Mesothelial cell of epicardium (in vitro differentiated cells): ENCODE measurements around the gene GOLGA1. TPM values are rescaled to one million over a fixed set of nuclear protein-coding genes. Genes with fewer than 3 reads are reported as not detected.
A peak's percentile ranks its signal among the peaks of the same experiment; 100 is the strongest.

ENCODE experiments used
- DNase-seq, 2 experiments: peaks; one replicate each; pipeline ENCODE4 v3.0.0; 2021; ENCODE audit warnings: low spot score in 2 of 2; ENCODE audit not compliant: unreplicated experiment in 2 of 2
- H3K27ac Mint-ChIP-seq: 2 replicates; pipeline ENCODE4 v1.8.0; 2021; ENCODE audit warnings: mixed read lengths
- H3K27me3 Mint-ChIP-seq: 2 replicates; pipeline ENCODE4 v1.8.0; 2021; ENCODE audit warnings: low read depth, mixed read lengths
- H3K36me3 Mint-ChIP-seq: 2 replicates; pipeline ENCODE4 v1.8.0; 2021; ENCODE audit warnings: mixed read lengths
- H3K4me1 Mint-ChIP-seq: 2 replicates; pipeline ENCODE4 v1.8.0; 2021; ENCODE audit warnings: mixed read lengths
- H3K4me3 Mint-ChIP-seq: 2 replicates; pipeline ENCODE4 v1.8.0; 2021; ENCODE audit warnings: mild to moderate bottlenecking, moderate library complexity, mixed read lengths
- H3K9me3 Mint-ChIP-seq: 2 replicates; pipeline ENCODE4 v1.8.0; 2021; ENCODE audit warnings: mixed read lengths
- CTCF ChIP-seq: fragments of 200-600 bp; sonication (generic); IDR thresholded peaks from one replicate; pipeline ENCODE4 v1.5.0; 2021; ENCODE audit warnings: antibody characterized with exemption; ENCODE audit not compliant: unreplicated experiment
- total RNA-seq: library from RNA; stranded (reverse); gene quantifications from 3 replicates; pipeline ENCODE4 v1.2.1, GENCODE V29; 2021

GOLGA1 gene
- total RNA-seq, 1 donor from 2014 or later: 23.6 TPM

- peaks cover 36% of the 10 kb centered on the region for H3K4me1 Mint-ChIP-seq
- DNase-seq: no peak
- H3K4me3 Mint-ChIP-seq: peak overlapping the region; percentile 93
Observed at GRCh38 chr9:124869986-124870560, 70.8 kb downstream of the GOLGA1 start.

GRCh38 chr9:124869466-124869985, 71.4 kb downstream of the GOLGA1 start:
- peaks cover 4% of the 10 kb centered on the region for H3K36me3 Mint-ChIP-seq
- peak in 1 of 2 experiments; percentile 57 for DNase-seq
- peaks cover 36% of the 10 kb centered on the region for H3K4me1 Mint-ChIP-seq

More at GRCh38 chr9:124869986-124870560, 70.8 kb downstream of the GOLGA1 start:
- TF ChIP-seq CTCF: no peak
- Mint-ChIP-seq H3K27ac (peak overlapping the region; percentile 92), H3K9me3 (no peaks in the 10 kb centered on the region), H3K27me3 (no peaks in the 10 kb centered on the region), H3K36me3 (peaks cover 4% of the 10 kb centered on the region)

GRCh38 chr9:124868511-124869465, 72.1 kb downstream of the GOLGA1 start:
- Mint-ChIP-seq H3K27ac (peak overlapping the region; percentile 99), H3K36me3 (peaks cover 4% of the 10 kb centered on the region), H3K4me1 (peaks cover 36% of the 10 kb centered on the region), H3K27me3 (no peaks in the 10 kb centered on the region), H3K4me3 (peak overlapping the region; percentile 93), H3K9me3 (no peaks in the 10 kb centered on the region)
- peak; percentile 84 to 87 for DNase-seq
- no peak for TF ChIP-seq CTCF

More at GRCh38 chr9:124869466-124869985, 71.4 kb downstream of the GOLGA1 start:
- Mint-ChIP-seq H3K27ac (peak overlapping the region; percentile 92), H3K27me3 (no peaks in the 10 kb centered on the region), H3K4me3 (peak overlapping the region; percentile 93), H3K9me3 (no peaks in the 10 kb centered on the region)
- TF ChIP-seq CTCF: no peak

GRCh38 chr9:124863371-124863871, 77.5 kb downstream of the GOLGA1 start:
- TF ChIP-seq CTCF: no peak
- Mint-ChIP-seq H3K27me3 (no peaks in the 10 kb centered on the region), H3K9me3 (no peaks in the 10 kb centered on the region), H3K36me3 (peaks cover 6% of the 10 kb centered on the region), H3K4me1 (peaks cover 39% of the 10 kb centered on the region), H3K4me3 (peak overlapping the region; percentile 51), H3K27ac (peak overlapping the region; percentile 81)
- DNase-seq: no peak

- H3K27ac Mint-ChIP-seq: peak within 1 kb of the TSS; percentile 99
- H3K27me3 Mint-ChIP-seq: no peaks in the 10 kb centered on the region
- peak; percentile 93 to 96 for DNase-seq
- H3K4me1 Mint-ChIP-seq: peaks cover 27% of the 10 kb centered on the region
- peak within 1 kb of the TSS; percentile 94 for H3K4me3 Mint-ChIP-seq
- peak; percentile 34 for TF ChIP-seq CTCF
- H3K9me3 Mint-ChIP-seq: no peaks in the 10 kb centered on the region
- peaks cover 6% of the 10 kb centered on the region for H3K36me3 Mint-ChIP-seq
Observed at GRCh38 chr9:124861342-124862229, 79.3 kb downstream of the GOLGA1 start, which contains the start of the genes ARPC5L and RPL35. TSS of gene ARPC5L (plus strand) at chr9:124862130. CDS start at chr9:124869291, 7,161 bp downstream. TSS of gene RPL35 (minus strand) at chr9:124861957. CDS start at chr9:124861912, 45 bp downstream.
